Measurements from ENCODE around the gene OR10G3.
"Not testable (repeated sequence)": the region's sequence is repeated elsewhere in the genome, so short reads cannot be mapped to it uniquely, and the experiment has no call there.

The OR10G3 gene

DNA sequence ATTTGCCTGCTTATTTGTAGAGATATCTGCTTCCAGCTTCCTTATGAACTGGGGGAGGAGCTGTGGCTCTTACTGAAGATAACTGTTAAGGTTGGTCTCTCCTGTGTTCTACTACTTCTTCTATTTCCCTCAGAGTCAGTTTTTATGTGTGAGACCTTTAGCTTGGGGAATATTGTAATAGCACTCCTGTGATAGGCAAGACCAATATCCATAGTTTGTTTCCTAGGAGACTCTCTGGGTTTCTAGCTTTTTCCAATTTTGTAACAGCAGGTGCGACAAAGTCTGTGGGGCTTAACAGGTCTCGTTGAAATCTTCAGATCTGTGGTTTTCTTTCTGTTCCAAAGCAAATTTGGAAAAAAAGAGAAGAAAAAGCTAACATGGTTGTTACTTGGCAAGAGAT lies at the start of gene OR10G3:
Gene OR10G3 (minus strand): TSS at position 101 of the 400 bp plus-strand sequence. CDS start 9,332 bp downstream, outside the sequence.
- no peak within 1 kb of the TSS for H3K4me3 ChIP-seq (ENCODE audit: low read length)
- TF ChIP-seq CTCF (IDR thresholded peaks at IDR 0.05; ENCODE audit: insufficient read depth, low read depth, low read length, missing control alignments) = no peak
- no peak for DNase-seq (ENCODE audit: low read depth)

DNA sequence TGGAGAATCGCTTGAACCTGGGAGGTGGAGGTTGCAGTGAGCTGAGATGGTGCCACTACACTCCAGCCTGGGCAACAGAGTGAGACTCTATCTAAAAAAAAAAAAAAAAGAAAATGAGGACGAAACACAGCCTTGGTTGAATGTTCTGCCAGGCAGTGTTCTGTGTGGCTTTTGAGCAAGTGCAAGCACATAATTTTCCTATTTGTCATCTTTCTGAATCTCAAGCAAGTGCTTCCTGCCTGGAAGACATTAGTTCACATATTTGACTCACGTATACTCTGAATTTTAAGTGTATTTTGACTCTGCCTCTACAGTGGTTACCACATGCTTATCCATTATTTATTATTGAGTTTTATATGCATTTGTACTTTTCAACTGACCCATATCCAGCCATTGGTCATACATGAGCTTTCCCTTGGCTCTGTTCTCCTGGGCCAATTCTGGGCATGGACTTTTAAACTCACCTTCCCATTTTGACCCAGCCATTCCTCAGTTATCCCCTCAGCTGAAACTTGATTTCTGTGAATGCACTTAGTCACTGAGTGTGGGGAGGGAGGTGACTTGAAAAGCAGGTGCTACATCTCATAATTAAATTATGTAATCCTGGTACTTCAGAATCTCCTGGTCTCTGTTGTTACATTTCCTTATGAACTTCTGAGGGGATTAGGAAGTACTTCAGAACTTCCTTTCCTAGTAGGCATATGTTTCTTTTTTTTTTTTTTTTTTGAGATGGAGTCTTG lies 46.8 kb upstream of the OR10G3 start:
- no peak for TF ChIP-seq CTCF (IDR thresholded peaks at IDR 0.05; ENCODE audit: insufficient read depth, low read depth, low read length, missing control alignments)
- DNase-seq (ENCODE audit: low read depth) = peak; percentile 35
- H3K4me3 ChIP-seq (ENCODE audit: low read length) = no peak overlapping the region

GRCh38 chr14:21617614-21618013 lies 37.7 kb upstream of the OR10G3 start:
- no peak for TF ChIP-seq CTCF (IDR thresholded peaks at IDR 0.05; ENCODE audit: insufficient read depth, low read depth, low read length, missing control alignments)
- no peak for DNase-seq (ENCODE audit: low read depth)
- no peak overlapping the region for H3K4me3 ChIP-seq (ENCODE audit: low read length)

GRCh38 chr14:21614240-21614639 lies 34.4 kb upstream of the OR10G3 start:
- TF ChIP-seq CTCF (IDR thresholded peaks at IDR 0.05; ENCODE audit: insufficient read depth, low read depth, low read length, missing control alignments) = no peak

GRCh38 chr14:21612324-21612723 lies 32.4 kb upstream of the OR10G3 start:
- DNase-seq (ENCODE audit: low read depth) = no peak
- TF ChIP-seq CTCF (IDR thresholded peaks at IDR 0.05; ENCODE audit: insufficient read depth, low read depth, low read length, missing control alignments) = no peak
- no peak overlapping the region for H3K4me3 ChIP-seq (ENCODE audit: low read length)

More at GRCh38 chr14:21614240-21614639, 34.4 kb upstream of the OR10G3 start:
- H3K4me3 ChIP-seq (ENCODE audit: low read length) = no peak overlapping the region
- DNase-seq (ENCODE audit: low read depth) = peak; percentile 34

DNA sequence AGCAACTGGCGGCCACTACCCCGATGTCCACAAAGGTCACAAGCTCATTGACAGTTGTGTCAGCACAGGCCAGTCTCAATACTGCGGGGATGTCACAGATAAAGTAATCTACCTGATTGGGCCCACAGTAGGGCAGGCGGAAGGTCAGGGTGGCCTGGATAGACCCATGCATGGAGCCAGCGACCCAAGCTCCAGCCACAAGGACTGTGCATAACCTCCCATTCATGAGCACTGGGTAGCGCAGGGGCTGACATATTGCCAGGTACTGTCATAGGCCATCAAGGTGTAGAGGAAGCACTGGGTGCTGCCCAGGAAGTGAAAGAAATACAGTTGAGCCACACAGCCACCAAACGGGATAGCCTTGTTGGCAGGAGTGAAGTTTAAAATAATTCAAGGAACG lies 22.3 kb upstream of the OR10G3 start:
- H3K4me3 ChIP-seq (ENCODE audit: low read length); DNase-seq (ENCODE audit: low read depth): not testable (repeated sequence)

DNA sequence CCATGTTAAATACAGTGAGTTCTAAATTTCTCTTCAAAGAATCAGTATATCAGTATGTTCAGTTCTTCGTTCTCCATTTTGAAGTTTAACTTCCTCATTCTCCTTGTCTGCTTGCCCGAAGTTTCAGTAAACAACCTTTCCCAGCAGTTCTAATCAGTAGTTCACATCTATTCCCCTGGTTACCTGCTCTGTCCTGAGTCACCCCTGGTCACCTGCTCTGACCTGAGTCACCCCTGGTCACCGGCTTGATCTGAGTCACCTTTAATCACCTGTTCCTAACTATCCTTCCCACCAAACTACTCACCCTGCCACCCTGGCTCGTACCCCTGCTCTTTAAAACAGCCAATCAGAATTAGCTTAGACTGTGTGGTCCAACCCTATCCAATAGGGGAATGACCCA lies 9.4 kb upstream of the OR10G3 start:
- TF ChIP-seq CTCF (IDR thresholded peaks at IDR 0.05; ENCODE audit: insufficient read depth, low read depth, low read length, missing control alignments) = no peak
- H3K4me3 ChIP-seq (ENCODE audit: low read length) = no peak overlapping the region
- no peak for DNase-seq (ENCODE audit: low read depth)

Data from epithelial cell of esophagus (primary cell).